ENCODE measurements around the gene PLEKHA7.

Gene PLEKHA7

GRCh38 chr11:16898274-16898985, 115.8 kb downstream of the PLEKHA7 start:
- TF ChIP-seq CTCF (IDR thresholded peaks at IDR 0.05; ENCODE audit: poor library complexity, severe bottlenecking): no peak
- no peaks in the 10 kb centered on the region for H3K36me3 ChIP-seq (ENCODE audit: low read depth)
- no peak overlapping the region for H3K4me3 ChIP-seq (ENCODE audit: severe bottlenecking)
- H3K27me3 ChIP-seq (ENCODE audit: insufficient read depth, poor library complexity, severe bottlenecking): no peaks in the 10 kb centered on the region
- no peak for ATAC-seq (ENCODE audit: low read depth)
- H3K27ac ChIP-seq (ENCODE audit: poor library complexity, severe bottlenecking): no peak overlapping the region
- DNase-seq (ENCODE audit: low spot score): no peak
- peaks cover 17% of the 10 kb centered on the region for H3K4me1 ChIP-seq (ENCODE audit: insufficient read depth, poor library complexity, severe bottlenecking)
- no peaks in the 10 kb centered on the region for H3K9me3 ChIP-seq (ENCODE audit: severe bottlenecking)

DNA sequence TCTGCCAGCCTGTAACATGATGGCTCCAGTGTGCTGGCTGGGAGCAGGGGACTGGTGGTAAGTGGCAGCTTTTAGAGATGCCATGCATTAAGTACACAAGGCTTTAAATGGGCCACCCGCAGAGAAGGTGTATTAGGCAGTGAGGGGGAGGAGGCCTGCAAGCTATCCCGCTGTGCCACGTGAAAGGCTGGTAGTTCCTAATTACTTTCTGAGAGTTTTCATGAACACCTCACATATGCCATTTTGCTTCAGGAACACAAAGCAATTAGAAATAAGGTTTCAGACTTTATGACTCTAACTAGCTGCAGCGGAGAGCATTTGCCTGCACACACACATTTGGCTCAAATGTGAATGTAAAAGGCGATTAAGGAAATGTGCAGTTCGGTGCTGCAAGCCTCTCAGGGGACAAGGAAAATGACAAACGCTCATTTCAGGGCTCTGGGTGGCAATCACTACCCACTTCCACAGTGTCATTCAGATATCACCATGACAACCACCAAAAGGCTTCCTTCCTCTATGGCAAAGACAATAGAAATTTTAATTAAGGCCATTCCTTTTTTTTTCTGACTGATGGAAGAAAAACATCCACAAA, 116.6 kb downstream of the PLEKHA7 start:
- DNase-seq (ENCODE audit: low spot score) (no peak), ATAC-seq (ENCODE audit: low read depth) (no peak)
- no peaks in the 10 kb centered on the region for H3K27me3 ChIP-seq (ENCODE audit: insufficient read depth, poor library complexity, severe bottlenecking)
- no peaks in the 10 kb centered on the region for H3K9me3 ChIP-seq (ENCODE audit: severe bottlenecking)
- no peak overlapping the region for H3K27ac ChIP-seq (ENCODE audit: poor library complexity, severe bottlenecking)
- H3K4me1 ChIP-seq (ENCODE audit: insufficient read depth, poor library complexity, severe bottlenecking): peaks cover 10% of the 10 kb centered on the region
- H3K4me3 ChIP-seq (ENCODE audit: severe bottlenecking): no peak overlapping the region
- TF ChIP-seq CTCF (IDR thresholded peaks at IDR 0.05; ENCODE audit: poor library complexity, severe bottlenecking): no peak
- H3K36me3 ChIP-seq (ENCODE audit: low read depth): no peaks in the 10 kb centered on the region

- Histone ChIP-seq H3K36me3 (ENCODE audit: low read depth) (no peaks in the 10 kb centered on the region), H3K27ac (ENCODE audit: poor library complexity, severe bottlenecking) (no peak overlapping the region), H3K9me3 (ENCODE audit: severe bottlenecking) (no peaks in the 10 kb centered on the region), H3K27me3 (ENCODE audit: insufficient read depth, poor library complexity, severe bottlenecking) (no peaks in the 10 kb centered on the region), H3K4me3 (ENCODE audit: severe bottlenecking) (no peak overlapping the region), H3K4me1 (ENCODE audit: insufficient read depth, poor library complexity, severe bottlenecking) (peaks cover 5% of the 10 kb centered on the region)
- DNase-seq (ENCODE audit: low spot score) (no peak), ATAC-seq (ENCODE audit: low read depth) (no peak)
- no peak for TF ChIP-seq CTCF (IDR thresholded peaks at IDR 0.05; ENCODE audit: poor library complexity, severe bottlenecking)
Measured at GRCh38 chr11:16896729-16897469, 117.3 kb downstream of the PLEKHA7 start.

- Histone ChIP-seq H3K4me1 (ENCODE audit: insufficient read depth, poor library complexity, severe bottlenecking) (no peaks in the 10 kb centered on the region), H3K27ac (ENCODE audit: poor library complexity, severe bottlenecking) (no peak overlapping the region), H3K9me3 (ENCODE audit: severe bottlenecking) (peaks cover 3% of the 10 kb centered on the region), H3K27me3 (ENCODE audit: insufficient read depth, poor library complexity, severe bottlenecking) (no peaks in the 10 kb centered on the region), H3K4me3 (ENCODE audit: severe bottlenecking) (no peak overlapping the region), H3K36me3 (ENCODE audit: low read depth) (no peaks in the 10 kb centered on the region)
- ATAC-seq (ENCODE audit: low read depth) (no peak), DNase-seq (ENCODE audit: low spot score) (no peak)
- TF ChIP-seq CTCF (IDR thresholded peaks at IDR 0.05; ENCODE audit: poor library complexity, severe bottlenecking): no peak
Measured at GRCh38 chr11:16895306-16895705, 118.9 kb downstream of the PLEKHA7 start.
